DND-41 (cell line): ENCODE measurements around the gene GTF2H3.

Experiments
- ATAC-seq: fragments of 200-7000 bp; cut with Tn5 transposase; 3 replicates; pipeline ENCODE4 v1.9.1; 2021; ENCODE audit warnings: low read depth; ENCODE audit not compliant: insufficient read depth
- DNase-seq: peaks from one replicate; pipeline ENCODE4 v3.0.0-alpha.2; 2020
- H2AFZ ChIP-seq: 2 replicates; pipeline ENCODE4 v1.6.0; 2012; ENCODE audit warnings: low read depth, low read length
- H3K27ac ChIP-seq: 2 replicates; pipeline ENCODE4 v1.5.1; 2012; ENCODE audit warnings: low read length, inconsistent platforms
- H3K27me3 ChIP-seq: fragments of 200-600 bp; sonication (generic); 2 replicates; pipeline ENCODE4 v1.6.0; 2012; ENCODE audit warnings: low read length, mild to moderate bottlenecking, inconsistent platforms; ENCODE audit not compliant: insufficient read depth, poor library complexity
- H3K36me3 ChIP-seq: 2 replicates; pipeline ENCODE4 v1.5.1; 2012; ENCODE audit warnings: low read length, inconsistent platforms; ENCODE audit not compliant: insufficient read depth
- H3K4me1 ChIP-seq: 2 replicates; pipeline ENCODE4 v1.5.1; 2012; ENCODE audit warnings: mild to moderate bottlenecking, low read length; ENCODE audit not compliant: insufficient read depth
- H3K4me2 ChIP-seq: 2 replicates; pipeline ENCODE4 v1.6.0; 2012; ENCODE audit warnings: mild to moderate bottlenecking, moderate library complexity, low read length, inconsistent platforms; ENCODE audit not compliant: insufficient read depth
- H3K4me3 ChIP-seq, 2 experiments: fragments of 200-600 bp in 1 of 2; shearing (Covaris generic) in 1 of 2; 2 replicates each; pipeline ENCODE4 v1.5.1; 2012 to 2016; ENCODE audit warnings: inconsistent platforms in 2 of 2, low read length in 2 of 2, mild to moderate bottlenecking in 2 of 2, low read depth in 1 of 2, moderate library complexity in 1 of 2
- H3K79me2 ChIP-seq: 2 replicates; pipeline ENCODE4 v1.6.0; 2012; ENCODE audit warnings: low read length, inconsistent platforms; ENCODE audit not compliant: insufficient read depth
- H3K9ac ChIP-seq: 2 replicates; pipeline ENCODE4 v1.6.0; 2012; ENCODE audit warnings: low read depth, mild to moderate bottlenecking, inconsistent platforms, low read length, moderate library complexity
- H3K9me3 ChIP-seq: 2 replicates; pipeline ENCODE4 v1.5.1; 2012; ENCODE audit warnings: low read length, moderate library complexity, mild to moderate bottlenecking, inconsistent platforms; ENCODE audit not compliant: insufficient read depth, severe bottlenecking
- H4K20me1 ChIP-seq: 2 replicates; pipeline ENCODE4 v1.6.0; 2012; ENCODE audit warnings: low read length; ENCODE audit not compliant: insufficient read depth
- CTCF ChIP-seq: IDR thresholded peaks from 2 replicates; pipeline ENCODE4 v1.5.1; 2012; ENCODE audit warnings: borderline replicate concordance, low read length, moderate library complexity, mild to moderate bottlenecking; ENCODE audit not compliant: poor library complexity, severe bottlenecking; ENCODE audit errors: extremely low read depth
- EZH2 ChIP-seq: IDR thresholded peaks from 3 replicates; pipeline ENCODE4 v1.6.1; 2012; ENCODE audit warnings: borderline replicate concordance, low read depth, mild to moderate bottlenecking, moderate library complexity, low read length, inconsistent platforms; ENCODE audit not compliant: severe bottlenecking

Gene GTF2H3

GRCh38 chr12:123670882-123671728 lies 37.5 kb downstream of the GTF2H3 start, which contains the start of gene TCTN2:
TCTN2 (plus strand) TSS chr12:123671113; CDS start chr12:123671241, 128 bp downstream.
- ATAC-seq (peak; percentile 100), DNase-seq (peak; percentile 96)
- H3K4me3 ChIP-seq, result peak within 1 kb of the TSS; percentile 58 to 90
- no peaks in the 10 kb centered on the region for H4K20me1 ChIP-seq
- peaks cover 4% of the 10 kb centered on the region; the same call in 1 of the 2 replicates for H3K36me3 ChIP-seq
- H3K4me2 ChIP-seq, result peak within 1 kb of the TSS; percentile 98
- H3K9ac ChIP-seq, result peak within 1 kb of the TSS; percentile 63
- no peak for TF ChIP-seq EZH2
- TF ChIP-seq CTCF, result no peak
- H3K27me3 ChIP-seq, result no peaks in the 10 kb centered on the region
- H3K9me3 ChIP-seq, result no peaks in the 10 kb centered on the region
- H3K79me2 ChIP-seq, result no peaks in the 10 kb centered on the region
- peak within 1 kb of the TSS; percentile 90 for H2AFZ ChIP-seq
- peaks cover 19% of the 10 kb centered on the region for H3K4me1 ChIP-seq
- peak within 1 kb of the TSS; percentile 68 for H3K27ac ChIP-seq

- H3K27ac ChIP-seq, result no peak overlapping the region
Observed at GRCh38 chr12:123671876-123672275, 38.2 kb downstream of the GTF2H3 start.

GRCh38 chr12:123675436-123675835 lies 41.8 kb downstream of the GTF2H3 start:
- Histone ChIP-seq H3K27me3 (no peaks in the 10 kb centered on the region), H3K27ac (no peak overlapping the region), H3K79me2 (no peaks in the 10 kb centered on the region), H3K4me1 (peaks cover 18% of the 10 kb centered on the region), H4K20me1 (no peaks in the 10 kb centered on the region), H2AFZ (no peak overlapping the region), H3K4me3 (no peak overlapping the region), H3K9me3 (no peaks in the 10 kb centered on the region), H3K9ac (no peak overlapping the region), H3K36me3 (peaks cover 7% of the 10 kb centered on the region; the same call in 1 of the 2 replicates), H3K4me2 (no peak overlapping the region)
- ATAC-seq, result no peak
- TF ChIP-seq CTCF, result no peak
- no peak for TF ChIP-seq EZH2
- DNase-seq, result no peak

More at GRCh38 chr12:123671876-123672275, 38.2 kb downstream of the GTF2H3 start:
- Histone ChIP-seq H3K27me3 (no peaks in the 10 kb centered on the region), H3K79me2 (no peaks in the 10 kb centered on the region), H2AFZ (no peak overlapping the region), H3K9me3 (no peaks in the 10 kb centered on the region), H3K4me1 (peaks cover 19% of the 10 kb centered on the region), H3K4me2 (peak overlapping the region; percentile 98), H3K4me3 (peak overlapping the region in 1 of 2 experiments; percentile 90; a peak in 2 of 4 replicates), H3K36me3 (peaks cover 4% of the 10 kb centered on the region; the same call in 1 of the 2 replicates), H4K20me1 (no peaks in the 10 kb centered on the region), H3K9ac (peak overlapping the region; percentile 63; the same call in 1 of the 2 replicates)
- no peak for TF ChIP-seq CTCF
- no peak for TF ChIP-seq EZH2
- DNase-seq (no peak), ATAC-seq (no peak)
